ENCODE measurements around the gene GPR137. TPM values are rescaled to one million over a fixed set of nuclear protein-coding genes. Genes with fewer than 3 reads are reported as not detected.
"Not testable (repeated sequence)": the region's sequence is repeated elsewhere in the genome, so short reads cannot be mapped to it uniquely, and the experiment has no call there.

The GPR137 gene
- total and polyA plus RNA-seq, 2 experiments from 2014 or later = 16.3 to 32.5 TPM

GRCh38 chr11:64314146-64314804, 28.6 kb downstream of the GPR137 start:
- H3K27ac Mint-ChIP-seq = 0 out of 2 replicates have a peak overlapping the region, but pooled peaks have one; percentile 26
- peaks cover 19% of the 10 kb centered on the region; the same call in 1 of the 2 replicates for H3F3A ChIP-seq (replicated peaks; ENCODE audit: low read depth)
- H3K4me3 Mint-ChIP-seq = no peak overlapping the region; the same call in 2 of the 3 replicates
- H3K36me3 ChIP-seq (ENCODE audit: insufficient read depth) = no peaks in the 10 kb centered on the region; the same call in 1 of the 2 replicates
- peaks cover 13% of the 10 kb centered on the region for H3K4me1 Mint-ChIP-seq
- H3K9me3 Mint-ChIP-seq = no peaks in the 10 kb centered on the region; the same call in 1 of the 3 replicates
- ATAC-seq (no peak), DNase-seq (ENCODE audit: low spot score) (peak; percentile 40)
- TF ChIP-seq POLR2AphosphoS5 (IDR thresholded peaks at IDR 0.05; ENCODE audit: low read depth) = no peak
- peak in 1 of 2 experiments; percentile 40 for TF ChIP-seq CTCF (conservative IDR thresholded peaks at IDR 0.05; ENCODE audit: low read depth in 2 of 2)
- H3K36me3 Mint-ChIP-seq (ENCODE audit: low read depth) = peaks cover 32% of the 10 kb centered on the region
- peaks cover 10% of the 10 kb centered on the region for H3K4me1 ChIP-seq (ENCODE audit: insufficient read depth)
- H3K9me2 ChIP-seq (ENCODE audit: insufficient read depth) = no peaks in the 10 kb centered on the region
- no peaks in the 10 kb centered on the region; the same call in 1 of the 2 replicates for H4K20me1 ChIP-seq (replicated peaks; ENCODE audit: insufficient read depth)
- no peak overlapping the region for H3K4me3 ChIP-seq
- H3K27ac ChIP-seq (ENCODE audit: low read depth) = no peak overlapping the region
- H3K4me2 ChIP-seq = no peak overlapping the region
- H2AFZ ChIP-seq = no peak overlapping the region
- no peaks in the 10 kb centered on the region for H3K27me3 ChIP-seq (ENCODE audit: insufficient read depth)
- H3K79me2 ChIP-seq (replicated peaks; ENCODE audit: insufficient read depth) = peaks cover 34% of the 10 kb centered on the region
- peaks cover 29% of the 10 kb centered on the region for H3K27me3 Mint-ChIP-seq (ENCODE audit: insufficient read depth, low read depth, poor library complexity)

- H3K4me1 ChIP-seq (ENCODE audit: insufficient read depth) = peaks cover 12% of the 10 kb centered on the region
- no peak overlapping the region for H3K4me3 ChIP-seq
- Mint-ChIP-seq H3K9me3 (no peaks in the 10 kb centered on the region; the same call in 1 of the 3 replicates), H3K4me3 (peak overlapping the region; percentile 49), H3K4me1 (peaks cover 14% of the 10 kb centered on the region), H3K27me3 (ENCODE audit: insufficient read depth, low read depth, poor library complexity) (peaks cover 30% of the 10 kb centered on the region), H3K27ac (0 out of 2 replicates have a peak overlapping the region, but pooled peaks have one; percentile 26), H3K36me3 (ENCODE audit: low read depth) (peaks cover 34% of the 10 kb centered on the region)
- no peaks in the 10 kb centered on the region; the same call in 1 of the 2 replicates for H3K36me3 ChIP-seq (ENCODE audit: insufficient read depth)
- H3K27ac ChIP-seq (ENCODE audit: low read depth) = no peak overlapping the region
- no peak overlapping the region for H2AFZ ChIP-seq
- peaks cover 19% of the 10 kb centered on the region; the same call in 1 of the 2 replicates for H3F3A ChIP-seq (replicated peaks; ENCODE audit: low read depth)
- no peak for ATAC-seq
- H3K27me3 ChIP-seq (ENCODE audit: insufficient read depth) = no peaks in the 10 kb centered on the region
- TF ChIP-seq CTCF (conservative IDR thresholded peaks at IDR 0.05; ENCODE audit: low read depth in 2 of 2) = peak in 1 of 2 experiments; percentile 39; a peak in 2 of 4 replicates
- TF ChIP-seq EZH2 (IDR thresholded peaks at IDR 0.05; ENCODE audit: low read depth, unreplicated experiment) = no peak
- H3K9me2 ChIP-seq (ENCODE audit: insufficient read depth) = no peaks in the 10 kb centered on the region
- H3K79me2 ChIP-seq (replicated peaks; ENCODE audit: insufficient read depth) = peaks cover 27% of the 10 kb centered on the region
- H4K20me1 ChIP-seq (replicated peaks; ENCODE audit: insufficient read depth) = no peaks in the 10 kb centered on the region; the same call in 1 of the 2 replicates
- no peak overlapping the region for H3K4me2 ChIP-seq
- DNase-seq (ENCODE audit: low spot score) = no peak
Observed at GRCh38 chr11:64314805-64315561, 29.3 kb downstream of the GPR137 start.

DNA sequence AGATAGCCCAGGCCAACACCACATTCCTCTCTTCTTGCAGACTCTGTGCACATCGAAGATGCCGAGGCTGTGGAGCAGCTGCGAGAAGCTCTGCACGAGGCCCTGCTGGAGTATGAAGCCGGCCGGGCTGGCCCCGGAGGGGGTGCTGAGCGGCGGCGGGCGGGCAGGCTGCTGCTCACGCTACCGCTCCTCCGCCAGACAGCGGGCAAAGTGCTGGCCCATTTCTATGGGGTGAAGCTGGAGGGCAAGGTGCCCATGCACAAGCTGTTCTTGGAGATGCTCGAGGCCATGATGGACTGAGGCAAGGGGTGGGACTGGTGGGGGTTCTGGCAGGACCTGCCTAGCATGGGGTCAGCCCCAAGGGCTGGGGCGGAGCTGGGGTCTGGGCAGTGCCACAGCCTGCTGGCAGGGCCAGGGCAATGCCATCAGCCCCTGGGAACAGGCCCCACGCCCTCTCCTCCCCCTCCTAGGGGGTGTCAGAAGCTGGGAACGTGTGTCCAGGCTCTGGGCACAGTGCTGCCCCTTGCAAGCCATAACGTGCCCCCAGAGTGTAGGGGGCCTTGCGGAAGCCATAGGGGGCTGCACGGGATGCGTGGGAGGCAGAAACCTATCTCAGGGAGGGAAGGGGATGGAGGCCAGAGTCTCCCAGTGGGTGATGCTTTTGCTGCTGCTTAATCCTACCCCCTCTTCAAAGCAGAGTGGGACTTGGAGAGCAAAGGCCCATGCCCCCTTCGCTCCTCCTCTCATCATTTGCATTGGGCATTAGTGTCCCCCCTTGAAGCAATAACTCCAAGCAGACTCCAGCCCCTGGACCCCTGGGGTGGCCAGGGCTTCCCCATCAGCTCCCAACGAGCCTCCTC, 30.2 kb downstream of the GPR137 start:
- peaks cover 12% of the 10 kb centered on the region for H3K4me1 ChIP-seq (ENCODE audit: insufficient read depth)
- H3K4me3 Mint-ChIP-seq = peak overlapping the region; percentile 98
- not testable (repeated sequence) for H3K36me3 ChIP-seq (ENCODE audit: insufficient read depth); H2AFZ ChIP-seq; H3K9me2 ChIP-seq (ENCODE audit: insufficient read depth); ATAC-seq; DNase-seq (ENCODE audit: low spot score); H3K27me3 ChIP-seq (ENCODE audit: insufficient read depth); H3K9me3 Mint-ChIP-seq; H4K20me1 ChIP-seq (replicated peaks; ENCODE audit: insufficient read depth)
- H3K27ac Mint-ChIP-seq = peak overlapping the region; percentile 100
- peaks cover 15% of the 10 kb centered on the region for H3K4me1 Mint-ChIP-seq
- peak overlapping the region; percentile 74 for H3K4me2 ChIP-seq
- peaks cover 33% of the 10 kb centered on the region for H3K27me3 Mint-ChIP-seq (ENCODE audit: insufficient read depth, low read depth, poor library complexity)
- H3F3A ChIP-seq (replicated peaks; ENCODE audit: low read depth) = peaks cover 17% of the 10 kb centered on the region; the same call in 1 of the 2 replicates
- H3K4me3 ChIP-seq = peak overlapping the region; percentile 82
- peaks cover 44% of the 10 kb centered on the region for H3K36me3 Mint-ChIP-seq (ENCODE audit: low read depth)
- H3K79me2 ChIP-seq (replicated peaks; ENCODE audit: insufficient read depth) = peaks cover 22% of the 10 kb centered on the region
- peak overlapping the region; percentile 93 for H3K27ac ChIP-seq (ENCODE audit: low read depth)

All from GM23338 (cell line).